Stimulated activated memory B cell treated with anti-CD40 and anti-IgM and Interleukin-4, amounts not matched to agents 10 μg/mL and 1 μg/mL and 100 μg/mL, for 72 hours (primary cell): ENCODE data around the gene BRI3.

ENCODE experiments used
- ATAC-seq: fragments of 150-1000 bp; cut with Tn5 transposase; 2 replicates; pipeline ENCODE4 v1.10.0; 2021
- H3K27ac Mint-ChIP-seq: one replicate; pipeline ENCODE4 v1.8.0; 2022; ENCODE audit warnings: mild to moderate bottlenecking, mixed read lengths
- H3K27me3 Mint-ChIP-seq: one replicate; pipeline ENCODE4 v1.8.0; 2022; ENCODE audit warnings: mixed read lengths
- H3K36me3 Mint-ChIP-seq: one replicate; pipeline ENCODE4 v1.8.0; 2022; ENCODE audit warnings: mixed read lengths
- H3K4me1 Mint-ChIP-seq: one replicate; pipeline ENCODE4 v1.8.0; 2022; ENCODE audit warnings: mixed read lengths
- H3K4me3 Mint-ChIP-seq: one replicate; pipeline ENCODE4 v1.8.0; 2022; ENCODE audit warnings: mild to moderate bottlenecking, moderate library complexity, mixed read lengths
- H3K9me3 Mint-ChIP-seq: one replicate; pipeline ENCODE4 v1.8.0; 2022; ENCODE audit warnings: mixed read lengths

BRI3 gene

GRCh38 chr7:98280791-98281756, at the start of gene BRI3:
Gene BRI3, plus strand, starts transcription at chr7:98281686. Its CDS starts 110 bp downstream, at chr7:98281796.
- Mint-ChIP-seq H3K4me3 (peak within 1 kb of the TSS; percentile 90), H3K9me3 (no peaks in the 10 kb centered on the region), H3K4me1 (peaks cover 34% of the 10 kb centered on the region), H3K27ac (peak within 1 kb of the TSS; percentile 93), H3K36me3 (peaks cover 19% of the 10 kb centered on the region), H3K27me3 (no peaks in the 10 kb centered on the region)
- ATAC-seq: peak; percentile 90

GRCh38 chr7:98232263-98232585, 49.3 kb upstream of the BRI3 start:
- no peaks in the 10 kb centered on the region for H3K27me3 Mint-ChIP-seq
- no peaks in the 10 kb centered on the region for H3K4me1 Mint-ChIP-seq
- H3K9me3 Mint-ChIP-seq: no peaks in the 10 kb centered on the region
- H3K36me3 Mint-ChIP-seq: peaks cover 82% of the 10 kb centered on the region
- no peak overlapping the region for H3K27ac Mint-ChIP-seq
- ATAC-seq: no peak
- no peak overlapping the region for H3K4me3 Mint-ChIP-seq

- H3K27me3 Mint-ChIP-seq: no peaks in the 10 kb centered on the region
- H3K4me3 Mint-ChIP-seq: no peak overlapping the region
- H3K27ac Mint-ChIP-seq: no peak overlapping the region
These were observed 48.7 kb upstream of the BRI3 start for GRCh38 chr7:98232799-98233198.

GRCh38 chr7:98233219-98234070, 48.0 kb upstream of the BRI3 start:
- Mint-ChIP-seq H3K27me3 (no peaks in the 10 kb centered on the region), H3K27ac (no peak overlapping the region), H3K36me3 (peaks cover 83% of the 10 kb centered on the region), H3K9me3 (no peaks in the 10 kb centered on the region), H3K4me1 (no peaks in the 10 kb centered on the region), H3K4me3 (no peak overlapping the region)
- no peak for ATAC-seq

More at GRCh38 chr7:98232799-98233198, 48.7 kb upstream of the BRI3 start:
- ATAC-seq: no peak
- Mint-ChIP-seq H3K9me3 (no peaks in the 10 kb centered on the region), H3K36me3 (peaks cover 83% of the 10 kb centered on the region), H3K4me1 (no peaks in the 10 kb centered on the region)

- Mint-ChIP-seq H3K27me3 (no peaks in the 10 kb centered on the region), H3K27ac (no peak overlapping the region), H3K4me1 (no peaks in the 10 kb centered on the region), H3K4me3 (no peak overlapping the region), H3K36me3 (peaks cover 85% of the 10 kb centered on the region), H3K9me3 (no peaks in the 10 kb centered on the region)
- ATAC-seq: no peak
These were observed 46.9 kb upstream of the BRI3 start for GRCh38 chr7:98234429-98235147.

- Mint-ChIP-seq H3K27ac (no peak overlapping the region), H3K36me3 (peaks cover 86% of the 10 kb centered on the region), H3K4me3 (no peak overlapping the region), H3K4me1 (no peaks in the 10 kb centered on the region), H3K27me3 (no peaks in the 10 kb centered on the region), H3K9me3 (no peaks in the 10 kb centered on the region)
- no peak for ATAC-seq
These were observed 45.6 kb upstream of the BRI3 start for GRCh38 chr7:98235901-98236300.

- no peak overlapping the region for H3K27ac Mint-ChIP-seq
- no peaks in the 10 kb centered on the region for H3K9me3 Mint-ChIP-seq
- no peak overlapping the region for H3K4me3 Mint-ChIP-seq
- peaks cover 6% of the 10 kb centered on the region for H3K4me1 Mint-ChIP-seq
- ATAC-seq: no peak
- H3K36me3 Mint-ChIP-seq: peaks cover 87% of the 10 kb centered on the region
- no peaks in the 10 kb centered on the region for H3K27me3 Mint-ChIP-seq
These were observed 44.9 kb upstream of the BRI3 start for GRCh38 chr7:98236355-98237185.

- Mint-ChIP-seq H3K27ac (no peak overlapping the region), H3K4me3 (no peak overlapping the region), H3K4me1 (peaks cover 8% of the 10 kb centered on the region), H3K27me3 (no peaks in the 10 kb centered on the region), H3K9me3 (no peaks in the 10 kb centered on the region), H3K36me3 (peaks cover 95% of the 10 kb centered on the region)
- no peak for ATAC-seq
These were observed 43.4 kb upstream of the BRI3 start for GRCh38 chr7:98238076-98238475.

GRCh38 chr7:98238976-98239375, 42.5 kb upstream of the BRI3 start:
- H3K9me3 Mint-ChIP-seq: no peaks in the 10 kb centered on the region
- H3K4me1 Mint-ChIP-seq: peaks cover 8% of the 10 kb centered on the region
- peaks cover 93% of the 10 kb centered on the region for H3K36me3 Mint-ChIP-seq
- no peak overlapping the region for H3K27ac Mint-ChIP-seq
- ATAC-seq: no peak
- no peaks in the 10 kb centered on the region for H3K27me3 Mint-ChIP-seq
- no peak overlapping the region for H3K4me3 Mint-ChIP-seq

- Mint-ChIP-seq H3K27ac (no peak overlapping the region), H3K4me1 (peaks cover 8% of the 10 kb centered on the region), H3K27me3 (no peaks in the 10 kb centered on the region), H3K4me3 (no peak overlapping the region), H3K36me3 (peaks cover 91% of the 10 kb centered on the region), H3K9me3 (no peaks in the 10 kb centered on the region)
- no peak for ATAC-seq
These were observed 40.4 kb upstream of the BRI3 start for GRCh38 chr7:98240961-98241673.

GRCh38 chr7:98241674-98242241, 39.7 kb upstream of the BRI3 start:
- H3K4me3 Mint-ChIP-seq: no peak overlapping the region
- H3K27ac Mint-ChIP-seq: no peak overlapping the region
- H3K36me3 Mint-ChIP-seq: peaks cover 90% of the 10 kb centered on the region
- H3K27me3 Mint-ChIP-seq: no peaks in the 10 kb centered on the region
- ATAC-seq: no peak
- no peaks in the 10 kb centered on the region for H3K9me3 Mint-ChIP-seq
- H3K4me1 Mint-ChIP-seq: peaks cover 8% of the 10 kb centered on the region

- H3K4me3 Mint-ChIP-seq: no peak overlapping the region
These were observed 39.1 kb upstream of the BRI3 start for GRCh38 chr7:98242342-98242741.

GRCh38 chr7:98242934-98243333, 38.6 kb upstream of the BRI3 start:
- Mint-ChIP-seq H3K27ac (no peak overlapping the region), H3K9me3 (no peaks in the 10 kb centered on the region), H3K4me1 (peaks cover 10% of the 10 kb centered on the region), H3K4me3 (no peak overlapping the region), H3K36me3 (peaks cover 86% of the 10 kb centered on the region), H3K27me3 (no peaks in the 10 kb centered on the region)
- ATAC-seq: no peak

More at GRCh38 chr7:98242342-98242741, 39.1 kb upstream of the BRI3 start:
- peaks cover 8% of the 10 kb centered on the region for H3K4me1 Mint-ChIP-seq
- no peak overlapping the region for H3K27ac Mint-ChIP-seq
- no peaks in the 10 kb centered on the region for H3K27me3 Mint-ChIP-seq
- ATAC-seq: no peak
- H3K9me3 Mint-ChIP-seq: no peaks in the 10 kb centered on the region
- H3K36me3 Mint-ChIP-seq: peaks cover 86% of the 10 kb centered on the region
